Stomach smooth muscle (tissue), 2 donors: ENCODE data around the gene ATM.
"Not testable (repeated sequence)": the region's sequence is repeated elsewhere in the genome, so short reads cannot be mapped to it uniquely, and the experiment has no call there.

ENCODE experiments used
- H3K27ac ChIP-seq: one replicate; pipeline ENCODE4 v1.7.0; 2013; ENCODE audit warnings: mild to moderate bottlenecking, low read length, inconsistent platforms
- H3K27me3 ChIP-seq, 2 donors: one replicate each; pipeline ENCODE4 v1.7.0; 2013; ENCODE audit warnings: low read length in 2 of 2; ENCODE audit not compliant: insufficient read depth in 2 of 2, control insufficient read depth in 1 of 2
- H3K36me3 ChIP-seq, 2 donors: one replicate each; pipeline ENCODE4 v1.7.0; 2013; ENCODE audit warnings: low read length in 2 of 2; ENCODE audit not compliant: control insufficient read depth in 2 of 2, insufficient read depth in 2 of 2
- H3K4me1 ChIP-seq: one replicate; pipeline ENCODE4 v1.7.0; 2013; ENCODE audit warnings: low read length; ENCODE audit not compliant: control insufficient read depth, insufficient read depth
- H3K4me3 ChIP-seq, 2 donors: one replicate each; pipeline ENCODE4 v1.7.0; 2013; ENCODE audit warnings: low read length in 2 of 2
- H3K9ac ChIP-seq, 2 donors: one replicate each; pipeline ENCODE4 v1.7.0; 2013; ENCODE audit warnings: low read length in 2 of 2, mild to moderate bottlenecking in 1 of 2
- H3K9me3 ChIP-seq, 2 donors: one replicate each; pipeline ENCODE4 v1.7.0; 2013; ENCODE audit warnings: low read length in 2 of 2; ENCODE audit not compliant: control insufficient read depth in 2 of 2
- donor health status: healthy.
- donor health status: Pancreatic carcinoma.

ATM gene

DNA sequence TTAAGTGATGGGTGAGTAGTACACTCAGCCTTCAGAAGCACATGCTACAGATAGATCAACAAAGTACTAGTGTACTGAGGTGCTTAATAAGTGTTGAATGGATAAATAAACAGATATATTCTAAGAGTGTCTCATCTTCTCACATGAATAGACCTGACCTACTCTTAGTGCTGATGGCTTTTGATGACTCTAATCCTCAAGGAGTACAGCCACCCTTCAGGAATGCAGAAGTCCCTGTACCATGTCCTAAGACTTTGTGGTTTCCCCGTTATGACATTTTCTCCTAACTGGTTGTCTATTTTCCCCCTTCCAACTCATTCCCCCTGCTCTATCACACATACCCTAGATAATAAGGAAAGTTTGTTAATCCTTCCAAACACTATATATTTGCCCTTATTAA lies 182.8 kb downstream of the ATM start:
- no peaks in the 10 kb centered on the region for H3K9me3 ChIP-seq
- no peaks in the 10 kb centered on the region for H3K36me3 ChIP-seq

GRCh38 chr11:108414958-108415357 lies 192.1 kb downstream of the ATM start:
- Histone ChIP-seq H3K27ac (no peak overlapping the region), H3K27me3 (no peaks in the 10 kb centered on the region), H3K9me3 (no peaks in the 10 kb centered on the region), H3K4me1 (no peaks in the 10 kb centered on the region), H3K4me3 (no peak overlapping the region), H3K36me3 (no peaks in the 10 kb centered on the region), H3K9ac (no peak overlapping the region)

More for the DNA sequence above, 182.8 kb downstream of the ATM start:
- H3K27ac ChIP-seq = no peak overlapping the region
- no peak overlapping the region for H3K4me3 ChIP-seq
- no peak overlapping the region for H3K9ac ChIP-seq
- no peaks in the 10 kb centered on the region for H3K4me1 ChIP-seq
- H3K27me3 ChIP-seq = no peaks in the 10 kb centered on the region

DNA sequence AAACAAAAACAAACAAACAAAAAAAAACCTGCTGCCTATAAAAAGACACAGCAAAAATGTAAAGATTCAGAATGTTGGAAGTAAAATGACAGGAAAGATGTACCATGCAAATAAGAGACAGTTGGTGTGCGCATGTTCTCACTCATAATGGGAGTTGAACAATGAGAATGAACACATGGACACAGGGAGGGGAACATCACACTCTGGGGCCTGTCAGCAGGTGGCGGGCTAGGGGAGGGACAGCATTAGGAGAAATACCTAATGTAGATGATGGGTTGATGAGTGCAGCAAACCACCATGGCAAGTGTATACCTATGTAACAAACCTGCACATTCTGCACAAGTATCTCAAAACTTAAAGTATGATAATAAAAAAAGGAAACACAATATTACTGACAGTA lies 194.7 kb downstream of the ATM start:
- H3K27me3 ChIP-seq, H3K27ac ChIP-seq, H3K4me1 ChIP-seq, H3K36me3 ChIP-seq, H3K4me3 ChIP-seq, H3K9me3 ChIP-seq, H3K9ac ChIP-seq: not testable (repeated sequence)
